Skeletal muscle tissue (tissue), 4 donors: ENCODE measurements around the gene PPP2R5E. TPM values are rescaled to one million over a fixed set of nuclear protein-coding genes. Genes with fewer than 3 reads are reported as not detected.

Experiments used
- H3K27ac ChIP-seq: one replicate; pipeline ENCODE4 v1.7.0; 2013; ENCODE audit warnings: mild to moderate bottlenecking, low read depth, low read length, inconsistent platforms
- H3K27me3 ChIP-seq, 3 donors: one replicate each; pipeline ENCODE4 v1.7.0; 2013; ENCODE audit warnings: low read length in 3 of 3; ENCODE audit not compliant: control insufficient read depth in 3 of 3, insufficient read depth in 3 of 3
- H3K36me3 ChIP-seq, 3 donors: one replicate each; pipeline ENCODE4 v1.7.0; 2013; ENCODE audit warnings: low read length in 3 of 3; ENCODE audit not compliant: control insufficient read depth in 3 of 3, insufficient read depth in 3 of 3
- H3K4me1 ChIP-seq, 3 donors: one replicate each; pipeline ENCODE4 v1.7.0; 2013; ENCODE audit warnings: low read length in 3 of 3, mild to moderate bottlenecking in 3 of 3; ENCODE audit not compliant: control insufficient read depth in 3 of 3, insufficient read depth in 3 of 3
- H3K4me3 ChIP-seq, 3 donors: one replicate each; pipeline ENCODE4 v1.7.0; 2013; ENCODE audit warnings: low read length in 3 of 3
- H3K9ac ChIP-seq, 3 donors: one replicate each; pipeline ENCODE4 v1.7.0; 2013; ENCODE audit warnings: low read length in 3 of 3, mild to moderate bottlenecking in 3 of 3, moderate library complexity in 2 of 3, low read depth in 1 of 3
- H3K9me3 ChIP-seq, 3 donors: one replicate each; pipeline ENCODE4 v1.7.0; 2013; ENCODE audit warnings: low read length in 3 of 3; ENCODE audit not compliant: control insufficient read depth in 3 of 3
- total RNA-seq: library from RNA; depleted of rRNA; stranded (reverse); fragments of >200 nt; gene quantifications from one replicate; pipeline ENCODE4 v1.2.3, GENCODE V29; 2014
- donor health status: Osteomylitis.

PPP2R5E gene
- total RNA-seq, 1 donor from 2014 or later, result 11.0 TPM

- H3K27ac ChIP-seq, result no peak overlapping the region
- H3K4me1 ChIP-seq, result peaks cover 3 to 7% (median 6%) of the 10 kb centered on the region in 3 donors
- H3K9me3 ChIP-seq, result no peaks in the 10 kb centered on the region
- H3K9ac ChIP-seq, result no peak overlapping the region
- no peak overlapping the region for H3K4me3 ChIP-seq
- H3K36me3 ChIP-seq, result no peaks in the 10 kb centered on the region
- no peaks in the 10 kb centered on the region for H3K27me3 ChIP-seq
Observed at GRCh38 chr14:63426838-63427352, 116.3 kb downstream of the PPP2R5E start.

GRCh38 chr14:63423889-63424288 lies 119.3 kb downstream of the PPP2R5E start:
- peaks cover 3 to 8% (median 6%) of the 10 kb centered on the region in 3 donors for H3K4me1 ChIP-seq
- H3K27me3 ChIP-seq, result no peaks in the 10 kb centered on the region
- H3K36me3 ChIP-seq, result peaks cover 0 to 4% (median 4%) of the 10 kb centered on the region in 3 donors
- H3K9me3 ChIP-seq, result no peaks in the 10 kb centered on the region
- H3K27ac ChIP-seq, result no peak overlapping the region
- no peak overlapping the region for H3K4me3 ChIP-seq
- H3K9ac ChIP-seq, result no peak overlapping the region

- Histone ChIP-seq H3K4me1 (peaks cover 3 to 8% (median 6%) of the 10 kb centered on the region in 3 donors), H3K4me3 (no peak overlapping the region), H3K9me3 (no peaks in the 10 kb centered on the region), H3K27ac (no peak overlapping the region), H3K36me3 (peaks cover 0 to 4% (median 4%) of the 10 kb centered on the region in 3 donors), H3K9ac (no peak overlapping the region), H3K27me3 (no peaks in the 10 kb centered on the region)
Observed at GRCh38 chr14:63423381-63423780, 119.8 kb downstream of the PPP2R5E start.

GRCh38 chr14:63421919-63422318 lies 121.3 kb downstream of the PPP2R5E start:
- Histone ChIP-seq H3K27ac (no peak overlapping the region), H3K9ac (no peak overlapping the region), H3K36me3 (peaks cover 0 to 4% (median 4%) of the 10 kb centered on the region in 3 donors), H3K4me1 (peaks cover 3 to 8% (median 6%) of the 10 kb centered on the region in 3 donors), H3K9me3 (no peaks in the 10 kb centered on the region), H3K4me3 (no peak overlapping the region), H3K27me3 (no peaks in the 10 kb centered on the region)

- Histone ChIP-seq H3K9ac (no peak overlapping the region), H3K9me3 (no peaks in the 10 kb centered on the region), H3K4me3 (no peak overlapping the region), H3K36me3 (peaks cover 0 to 4% (median 4%) of the 10 kb centered on the region in 3 donors), H3K27me3 (no peaks in the 10 kb centered on the region), H3K27ac (no peak overlapping the region), H3K4me1 (peaks cover 3 to 8% (median 6%) of the 10 kb centered on the region in 3 donors)
Observed at GRCh38 chr14:63421226-63421625, 122.0 kb downstream of the PPP2R5E start.

- Histone ChIP-seq H3K4me3 (no peak overlapping the region), H3K4me1 (peaks cover 0 to 4% (median 3%) of the 10 kb centered on the region in 3 donors), H3K9me3 (no peaks in the 10 kb centered on the region), H3K36me3 (peaks cover 0 to 8% (median 8%) of the 10 kb centered on the region in 3 donors), H3K9ac (no peak overlapping the region), H3K27ac (no peak overlapping the region), H3K27me3 (no peaks in the 10 kb centered on the region)
Observed at GRCh38 chr14:63418020-63418419, 125.2 kb downstream of the PPP2R5E start.

- Histone ChIP-seq H3K9me3 (no peaks in the 10 kb centered on the region), H3K27me3 (no peaks in the 10 kb centered on the region), H3K36me3 (peaks cover 0 to 4% (median 4%) of the 10 kb centered on the region in 3 donors), H3K9ac (no peak overlapping the region), H3K4me3 (no peak overlapping the region), H3K4me1 (no peaks in the 10 kb centered on the region), H3K27ac (no peak overlapping the region)
Observed at GRCh38 chr14:63413009-63413408, 130.2 kb downstream of the PPP2R5E start.

GRCh38 chr14:63406333-63406732 lies 136.8 kb downstream of the PPP2R5E start:
- H3K27me3 ChIP-seq, result no peaks in the 10 kb centered on the region
- no peak overlapping the region for H3K9ac ChIP-seq
- peaks cover 2 to 8% (median 5%) of the 10 kb centered on the region in 3 donors for H3K4me1 ChIP-seq
- H3K4me3 ChIP-seq, result no peak overlapping the region
- H3K36me3 ChIP-seq, result peaks cover 0 to 2% (median 0%) of the 10 kb centered on the region in 3 donors
- H3K9me3 ChIP-seq, result no peaks in the 10 kb centered on the region
- H3K27ac ChIP-seq, result no peak overlapping the region

- no peak overlapping the region for H3K9ac ChIP-seq
- H3K27ac ChIP-seq, result no peak overlapping the region
- no peaks in the 10 kb centered on the region for H3K9me3 ChIP-seq
- no peak overlapping the region for H3K4me3 ChIP-seq
- H3K27me3 ChIP-seq, result no peaks in the 10 kb centered on the region
- H3K36me3 ChIP-seq, result peaks cover 0 to 2% (median 0%) of the 10 kb centered on the region in 3 donors
- H3K4me1 ChIP-seq, result peaks cover 2 to 9% (median 6%) of the 10 kb centered on the region in 3 donors
Observed at GRCh38 chr14:63405715-63406114, 137.5 kb downstream of the PPP2R5E start.

GRCh38 chr14:63404906-63405305 lies 138.3 kb downstream of the PPP2R5E start:
- H3K27me3 ChIP-seq, result no peaks in the 10 kb centered on the region
- H3K4me1 ChIP-seq, result peaks cover 2 to 9% (median 6%) of the 10 kb centered on the region in 3 donors
- H3K36me3 ChIP-seq, result peaks cover 0 to 2% (median 0%) of the 10 kb centered on the region in 3 donors
- H3K9me3 ChIP-seq, result no peaks in the 10 kb centered on the region
- no peak overlapping the region for H3K9ac ChIP-seq
- H3K27ac ChIP-seq, result no peak overlapping the region
- H3K4me3 ChIP-seq, result no peak overlapping the region
